A549 (cell line): ENCODE measurements around the gene PPP2R3B. TPM values are rescaled to one million over a fixed set of nuclear protein-coding genes. Genes with fewer than 3 reads are reported as not detected.
"Not testable (repeated sequence)": the region's sequence is repeated elsewhere in the genome, so short reads cannot be mapped to it uniquely, and the experiment has no call there.

Experiments
- ATAC-seq, 2 experiments: fragments of 200-7000 bp in 1 of 2; fragments of >200 bp in 1 of 2; cut with Nextera tagmentation in 1 of 2; cut with Tn5 transposase in 1 of 2; 3 replicates each; pipeline versions ENCODE4 v1.8.0 to v1.9.1; 2018 to 2020; ENCODE audit warnings: mild to moderate bottlenecking in 1 of 2, moderate library complexity in 1 of 2
- CTCF ChIA-PET: fragments of 300-600 bp; sonication (Branson Sonifier 250); formaldehyde crosslinking; extraction: SDS; loops from one replicate; lab custom pipeline; 2021; ENCODE audit warnings: antibody characterized with exemption, inconsistent platforms; lab: Yijun Ruan, JAX
- POLR2A ChIA-PET: fragments of 350-600 bp; formaldehyde crosslinking; extraction: SDS; loops from one replicate; lab custom pipeline; 2021; ENCODE audit warnings: antibody characterized with exemption, inconsistent platforms; lab: Yijun Ruan, JAX
- DNase-seq, 2 experiments: peaks; one replicate each; pipeline versions ENCODE4 v3.0.0 to v3.0.0-alpha.2; 2011 to 2016; ENCODE audit warnings: low read depth in 1 of 2, low spot score in 1 of 2
- FAIRE-seq: peaks from 2 replicates; lab custom pipeline; 2011; peaks lifted over from hg19 to GRCh38; lab: Jason Lieb, UNC
- H3K27ac ChIP-seq, 2 experiments: fragments of >200 bp; sonication (Bioruptor Twin); formaldehyde crosslinking; 3 replicates each; pipeline ENCODE4 v1.5.1; 2016 to 2017
- H3K4me1 ChIP-seq: fragments of >200 bp; sonication (Bioruptor Twin); formaldehyde crosslinking; 3 replicates; pipeline ENCODE4 v1.6.1; 2016
- H3K4me2 ChIP-seq: fragments of >200 bp; sonication (Bioruptor Twin); formaldehyde crosslinking; 3 replicates; pipeline ENCODE4 v1.6.1; 2016
- H3K4me3 ChIP-seq: fragments of >200 bp; sonication (Bioruptor Twin); formaldehyde crosslinking; 3 replicates; pipeline ENCODE4 v1.5.1; 2016
- H3K9me3 ChIP-seq: fragments of >200 bp; sonication (Bioruptor Twin); formaldehyde crosslinking; 3 replicates; pipeline ENCODE4 v1.6.1; 2016
- CHD2 ChIP-seq: fragments of 150-350 bp; IDR thresholded peaks from 2 replicates; pipeline ENCODE4 v1.6.1; 2014; ENCODE audit warnings: low read length; ENCODE audit not compliant: partially characterized antibody
- CTCF ChIP-seq: fragments of >200 bp; sonication (Bioruptor Twin); formaldehyde crosslinking; IDR thresholded peaks from 3 replicates; pipeline ENCODE4 v1.5.1; 2016
- E2F6 ChIP-seq: IDR thresholded peaks from 2 replicates; pipeline ENCODE4 v1.6.1; 2012; ENCODE audit warnings: low read depth, borderline replicate concordance
- ELK1 ChIP-seq: fragments of 150-350 bp; IDR thresholded peaks from 2 replicates; pipeline ENCODE4 v1.6.1; 2014; ENCODE audit warnings: low read depth, mild to moderate bottlenecking, low read length
- ESRRA ChIP-seq: fragments of 150-350 bp; IDR thresholded peaks from 2 replicates; pipeline ENCODE4 v1.6.1; 2014; ENCODE audit warnings: mild to moderate bottlenecking, low read length, borderline replicate concordance
- FOSB ChIP-seq: fragments of 250-450 bp; sonication (Bioruptor Pico); IDR thresholded peaks from 2 replicates; pipeline ENCODE4 v1.5.0; 2020; ENCODE audit warnings: mild to moderate bottlenecking, moderate library complexity
- FOSL2 ChIP-seq, 2 experiments: fragments of 450-650 bp in 1 of 2; fragments of >200 bp in 1 of 2; sonication (Bioruptor Twin) in 1 of 2; formaldehyde crosslinking; IDR thresholded peaks; 2 replicates each; pipeline versions ENCODE4 v1.5.0 to v1.6.1; 2016 to 2020; ENCODE audit warnings: mild to moderate bottlenecking in 1 of 2, moderate library complexity in 1 of 2
- GATA3 ChIP-seq: IDR thresholded peaks from 2 replicates; pipeline ENCODE4 v1.6.1; 2012; ENCODE audit warnings: borderline replicate concordance
- HDAC2 ChIP-seq: fragments of 200-600 bp; sonication (generic); IDR thresholded peaks from 2 replicates; pipeline ENCODE4 v1.6.1; 2016
- HMGXB4 ChIP-seq: fragments of 250-450 bp; sonication (Bioruptor Pico); IDR thresholded peaks from 2 replicates; pipeline ENCODE4 v1.5.0; 2021; ENCODE audit warnings: mild to moderate bottlenecking, moderate library complexity, borderline replicate concordance
- JUNB ChIP-seq: fragments of >200 bp; sonication (Bioruptor Twin); formaldehyde crosslinking; IDR thresholded peaks from 2 replicates; pipeline ENCODE4 v1.6.1; 2016
- KDM1A ChIP-seq: fragments of 200-600 bp; sonication (generic); IDR thresholded peaks from 2 replicates; pipeline ENCODE4 v1.6.1; 2016; ENCODE audit warnings: low read depth, mild to moderate bottlenecking
- NFE2L2 ChIP-seq: fragments of 150-350 bp; conservative IDR thresholded peaks from 2 replicates; pipeline ENCODE4 v1.6.1; 2014; ENCODE audit warnings: low read length
- NPAS2 ChIP-seq: fragments of 250-450 bp; sonication (Bioruptor Pico); IDR thresholded peaks from 2 replicates; pipeline ENCODE4 v1.8.0; 2022; ENCODE audit warnings: mild to moderate bottlenecking, moderate library complexity, borderline replicate concordance
- NR3C1 ChIP-seq: fragments of >200 bp; sonication (Bioruptor Twin); formaldehyde crosslinking; IDR thresholded peaks from 3 replicates; pipeline ENCODE4 v1.6.1; 2017
- PBX3 ChIP-seq: IDR thresholded peaks from 2 replicates; pipeline ENCODE4 v1.6.1; 2012
- SREBF2 ChIP-seq: fragments of 450-650 bp; IDR thresholded peaks from 2 replicates; pipeline ENCODE4 v1.6.1; 2014; ENCODE audit warnings: mild to moderate bottlenecking, moderate library complexity
- USF2 ChIP-seq: fragments of 450-650 bp; IDR thresholded peaks from 2 replicates; pipeline ENCODE4 v1.6.1; 2014; ENCODE audit warnings: antibody characterized with exemption
- ZFP36 ChIP-seq: fragments of 450-650 bp; IDR thresholded peaks from 2 replicates; pipeline ENCODE4 v1.6.1; 2014; ENCODE audit warnings: borderline replicate concordance; ENCODE audit not compliant: partially characterized antibody
- WGBS: methylation state at CpG from one replicate; pipeline ENCODE4 v1.1.6; 2017; ENCODE audit errors: missing lambda C conversion rate; 5-methylcytosine and 5-hydroxymethylcytosine counted together
- polyA plus RNA-seq, 4 experiments: library from polyadenylated mRNA; depleted of rRNA in 3 of 4; stranded (reverse); fragments of >200 nt; fragmentation: RNase III in 1 of 4; extraction: RNeasy Plus Mini Kit Qiagen cat#74134 plus additional on column Dnase treatment in 1 of 4; gene quantifications; 2 replicates in 3 of 4; 3 replicates in 1 of 4; pipeline ENCODE4 v1.2.3, GENCODE V29; 2011 to 2017

Gene PPP2R3B
- polyA plus RNA-seq, 2 of the 4 experiments (the other 2 are of a cell fraction): 12.6 to 29.6 TPM

GRCh38 chrX:418927-419729, 32.4 kb upstream of the PPP2R3B start:
- no peaks in the 10 kb centered on the region for H3K9me3 ChIP-seq

GRCh38 chrX:415498-415897, 28.8 kb upstream of the PPP2R3B start:
- H3K4me1 ChIP-seq, CTCF ChIA-PET, DNase-seq, H3K4me3 ChIP-seq, H3K27ac ChIP-seq, FAIRE-seq, H3K9me3 ChIP-seq, H3K4me2 ChIP-seq, POLR2A ChIA-PET: not testable (repeated sequence)
- WGBS: 63% methylated on average over 5 of the region's 5 CpGs
- ATAC-seq: peak in 1 of 2 experiments; percentile 36; a peak in 3 of 6 replicates

More at GRCh38 chrX:418927-419729, 32.4 kb upstream of the PPP2R3B start:
- no peak for DNase-seq
- POLR2A ChIA-PET: no interaction called here
- FAIRE-seq: no peak
- no peak overlapping the region for H3K4me3 ChIP-seq
- 67% methylated on average over 48 of the region's 55 CpGs for WGBS
- no peak overlapping the region for H3K4me2 ChIP-seq
- 0 out of 6 replicates have a peak, but pooled peaks of 1 of the 2 experiments have one; percentile 34 for ATAC-seq
- CTCF ChIA-PET: no interaction called here
- H3K4me1 ChIP-seq: no peaks in the 10 kb centered on the region
- H3K27ac ChIP-seq: no peak overlapping the region
- TF ChIP-seq SREBF2: no peak
- TF ChIP-seq E2F6: no peak
- no peak for TF ChIP-seq FOSL2 (IDR thresholded peaks at IDR 0.05)
- no peak for TF ChIP-seq FOSL2 (CRISPR knock-in tag; IDR thresholded peaks at IDR 0.05)
- no peak for TF ChIP-seq NPAS2 (CRISPR knock-in tag)

GRCh38 chrX:413322-414201, 26.9 kb upstream of the PPP2R3B start:
- FAIRE-seq (no peak), DNase-seq (no peak), ATAC-seq (peak in 1 of 2 experiments; percentile 60; a peak in 3 of 6 replicates)
- Histone ChIP-seq H3K9me3 (no peaks in the 10 kb centered on the region), H3K4me2 (no peak overlapping the region), H3K4me3 (no peak overlapping the region), H3K27ac (no peak overlapping the region), H3K4me1 (no peaks in the 10 kb centered on the region)
- CTCF ChIA-PET: no interaction called here
- POLR2A ChIA-PET: no interaction called here
- TF ChIP-seq NFE2L2 (no peak), HMGXB4 (CRISPR knock-in tag) (no peak), CTCF (no peak)
- WGBS: 62% methylated on average over 30 of the region's 47 CpGs

- H3K27ac ChIP-seq: no peak overlapping the region
- H3K4me2 ChIP-seq: no peak overlapping the region
- FAIRE-seq (no peak), DNase-seq (no peak), ATAC-seq (no peak)
- H3K4me1 ChIP-seq: no peaks in the 10 kb centered on the region
- POLR2A ChIA-PET: no interaction called here
- CTCF ChIA-PET: no interaction called here
- no peak overlapping the region for H3K4me3 ChIP-seq
- TF ChIP-seq ZFP36 (no peak), CHD2 (no peak), ESRRA (no peak), GATA3 (no peak), KDM1A (no peak), NR3C1 (no peak), HDAC2 (no peak), FOSB (no peak), ELK1 (no peak), NFE2L2 (no peak), JUNB (no peak), PBX3 (no peak), USF2 (no peak)
- 80% methylated on average over 17 of the region's 17 CpGs for WGBS
- H3K9me3 ChIP-seq: no peaks in the 10 kb centered on the region
Measured at GRCh38 chrX:410296-410695, 23.6 kb upstream of the PPP2R3B start.
